Esophagus squamous epithelium (tissue), 4 donors: ENCODE results near the gene PFKFB4.

Source experiments
- CTCF ChIP-seq, 6 experiments: fragments of 450-650 bp in 4 of 6; fragments of 200-600 bp in 2 of 6; sonication (generic) in 2 of 6; IDR thresholded peaks; one replicate each; pipeline ENCODE4 v1.5.1; 2016 to 2019; ENCODE audit warnings: antibody characterized with exemption in 6 of 6, mild to moderate bottlenecking in 4 of 6, moderate library complexity in 4 of 6
- POLR2A ChIP-seq, 4 donors: fragments of 450-650 bp; IDR thresholded peaks; one replicate each; pipeline ENCODE4 v1.6.1; 2017; ENCODE audit warnings: antibody characterized with exemption in 4 of 4, mild to moderate bottlenecking in 4 of 4, moderate library complexity in 3 of 4

- TF ChIP-seq CTCF (IDR thresholded peaks at IDR 0.05) (no peak), POLR2A (IDR thresholded peaks at IDR 0.05) (no peak)
These were observed 45.0 kb upstream of the PFKFB4 start for GRCh38 chr3:48601622-48601994.
